SK-N-MC (cell line): Measurements from ENCODE around the gene RPS3.

Source experiments
- EZH2 ChIP-seq: fragments of 200-600 bp; sonication (generic); IDR thresholded peaks from one replicate; pipeline ENCODE4 v1.6.1; 2017; ENCODE audit warnings: antibody characterized with exemption
- FOXP2 ChIP-seq: optimal IDR thresholded peaks from 2 replicates; pipeline ENCODE3; 2011; ENCODE audit warnings: mild to moderate bottlenecking, moderate library complexity; ENCODE audit not compliant: insufficient read depth; ENCODE audit errors: extremely low read length, control extremely low read depth
- POLR2AphosphoS5 ChIP-seq: IDR thresholded peaks from 2 replicates; pipeline ENCODE4 v1.6.1; 2012; ENCODE audit warnings: mild to moderate bottlenecking, low read depth, low read length, borderline replicate concordance

GRCh38 chr11:75388386-75389275 is 10.7 kb upstream of the RPS3 start:
- TF ChIP-seq EZH2 (no peak), POLR2AphosphoS5 (no peak), FOXP2 (no peak)
